Osteocyte (in vitro differentiated cells): ENCODE results near the gene YBX2. TPM values are rescaled to one million over a fixed set of nuclear protein-coding genes. Genes with fewer than 3 reads are reported as not detected.

ENCODE experiments used
- DNase-seq: peaks from one replicate; pipeline ENCODE4 v3.0.0; 2021; ENCODE audit warnings: mixed read lengths; ENCODE audit not compliant: unreplicated experiment; ENCODE audit errors: extremely low spot score
- H3K27ac Mint-ChIP-seq: one replicate; pipeline ENCODE4 v1.8.0; 2021; ENCODE audit warnings: mild to moderate bottlenecking, mixed read lengths; ENCODE audit not compliant: unreplicated experiment
- H3K27me3 Mint-ChIP-seq: one replicate; pipeline ENCODE4 v1.8.0; 2021; ENCODE audit warnings: mixed read lengths; ENCODE audit not compliant: unreplicated experiment
- H3K36me3 Mint-ChIP-seq: one replicate; pipeline ENCODE4 v1.8.0; 2021; ENCODE audit warnings: mixed read lengths; ENCODE audit not compliant: unreplicated experiment
- H3K4me1 Mint-ChIP-seq: one replicate; pipeline ENCODE4 v1.8.0; 2021; ENCODE audit warnings: mixed read lengths; ENCODE audit not compliant: unreplicated experiment
- H3K4me3 Mint-ChIP-seq: one replicate; pipeline ENCODE4 v1.8.0; 2021; ENCODE audit warnings: mild to moderate bottlenecking, moderate library complexity, mixed read lengths; ENCODE audit not compliant: unreplicated experiment
- H3K9me3 Mint-ChIP-seq: one replicate; pipeline ENCODE4 v1.8.0; 2021; ENCODE audit warnings: mixed read lengths; ENCODE audit not compliant: unreplicated experiment
- CTCF ChIP-seq: fragments of 200-600 bp; sonication (generic); IDR thresholded peaks from 2 replicates; pipeline ENCODE4 v1.5.0; 2021; ENCODE audit warnings: antibody characterized with exemption, mild to moderate bottlenecking, moderate library complexity
- total RNA-seq: library from RNA; stranded (reverse); gene quantifications from 2 replicates; pipeline ENCODE4 v1.2.1, GENCODE V29; 2021

The YBX2 gene
- total RNA-seq, 1 donor from 2014 or later = 0.40 TPM

GRCh38 chr17:7252176-7253043, 42.0 kb downstream of the YBX2 start, which contains the start of gene ELP5:
ELP5 (plus strand) TSS chr17:7252215; CDS start chr17:7252551, 336 bp downstream.
- no peaks in the 10 kb centered on the region for H3K9me3 Mint-ChIP-seq
- H3K4me1 Mint-ChIP-seq = peaks cover 34% of the 10 kb centered on the region
- peaks cover 17% of the 10 kb centered on the region for H3K36me3 Mint-ChIP-seq
- H3K4me3 Mint-ChIP-seq = peak within 1 kb of the TSS; percentile 97
- TF ChIP-seq CTCF = no peak
- H3K27ac Mint-ChIP-seq = peak within 1 kb of the TSS; percentile 100
- peak; percentile 97 for DNase-seq
- H3K27me3 Mint-ChIP-seq = no peaks in the 10 kb centered on the region

- H3K27me3 Mint-ChIP-seq = no peaks in the 10 kb centered on the region
- DNase-seq = peak; percentile 100
- no peak for TF ChIP-seq CTCF
- peak within 1 kb of the TSS; percentile 100 for H3K27ac Mint-ChIP-seq
- peaks cover 34% of the 10 kb centered on the region for H3K4me1 Mint-ChIP-seq
- peaks cover 15% of the 10 kb centered on the region for H3K36me3 Mint-ChIP-seq
- H3K9me3 Mint-ChIP-seq = no peaks in the 10 kb centered on the region
- peak within 1 kb of the TSS; percentile 97 for H3K4me3 Mint-ChIP-seq
Observed at GRCh38 chr17:7251661-7252175, 42.7 kb downstream of the YBX2 start, which contains the start of gene CTDNEP1. CTDNEP1 (minus strand) TSS chr17:7251734; CDS start chr17:7251296, 438 bp downstream.

GRCh38 chr17:7250695-7251627, 43.5 kb downstream of the YBX2 start:
- H3K4me3 Mint-ChIP-seq = peak overlapping the region; percentile 97

GRCh38 chr17:7249830-7250229, 44.6 kb downstream of the YBX2 start:
- H3K36me3 Mint-ChIP-seq = peaks cover 20% of the 10 kb centered on the region
- no peak for DNase-seq
- H3K27me3 Mint-ChIP-seq = no peaks in the 10 kb centered on the region
- H3K9me3 Mint-ChIP-seq = no peaks in the 10 kb centered on the region
- peak overlapping the region; percentile 94 for H3K27ac Mint-ChIP-seq
- TF ChIP-seq CTCF = no peak
- H3K4me1 Mint-ChIP-seq = peaks cover 34% of the 10 kb centered on the region
- peak overlapping the region; percentile 91 for H3K4me3 Mint-ChIP-seq

More at GRCh38 chr17:7250695-7251627, 43.5 kb downstream of the YBX2 start:
- DNase-seq = no peak
- TF ChIP-seq CTCF = no peak
- Mint-ChIP-seq H3K27me3 (no peaks in the 10 kb centered on the region), H3K4me1 (peaks cover 34% of the 10 kb centered on the region), H3K27ac (peak overlapping the region; percentile 100), H3K9me3 (no peaks in the 10 kb centered on the region), H3K36me3 (peaks cover 17% of the 10 kb centered on the region)
